Liver (tissue), 3 donors: Measurements from ENCODE around the gene TLL2.

ENCODE experiments used
- CTCF ChIP-seq: fragments of 150-350 bp; IDR thresholded peaks from 2 replicates; pipeline ENCODE4 v1.5.1; 2017; ENCODE audit warnings: improper control_type of control experiment, low read depth, low read length; ENCODE audit not compliant: missing input control
- RAD21 ChIP-seq, 2 donors: IDR thresholded peaks; 2 replicates each; pipeline ENCODE4 v1.6.1; 2016; ENCODE audit warnings: antibody characterized with exemption in 2 of 2, mild to moderate bottlenecking in 2 of 2
- ZBTB33 ChIP-seq: IDR thresholded peaks from 2 replicates; pipeline ENCODE4 v1.6.1; 2016; ENCODE audit warnings: antibody characterized with exemption
- donor health status: healthy.
- donor health status: healthy.

GRCh38 chr10:96500519-96500918 is 13.2 kb downstream of the TLL2 start:
- TF ChIP-seq CTCF (no peak), RAD21 (IDR thresholded peaks at IDR 0.05) (no peak), ZBTB33 (no peak)
